K562 (cell line): ENCODE measurements around the gene CNTF. TPM values are rescaled to one million over a fixed set of nuclear protein-coding genes. Genes with fewer than 3 reads are reported as not detected.

Source experiments
- BCLAF1 ChIP-seq, 2 experiments: fragments of 450-650 bp in 1 of 2; IDR thresholded peaks; 2 replicates each; pipeline ENCODE4 v1.6.1; 2011 to 2017; ENCODE audit warnings: low read depth in 2 of 2, antibody characterized with exemption in 1 of 2, borderline replicate concordance in 1 of 2, low read length in 1 of 2, mild to moderate bottlenecking in 1 of 2, mixed read lengths in 1 of 2; ENCODE audit not compliant: control insufficient read depth in 1 of 2
- CBFA2T2 ChIP-seq: fragments of 450-650 bp; conservative IDR thresholded peaks from 2 replicates; pipeline ENCODE4 v1.6.1; 2017; ENCODE audit warnings: mild to moderate bottlenecking
- ELF4 ChIP-seq: fragments of 450-650 bp; formaldehyde crosslinking; IDR thresholded peaks from 2 replicates; pipeline ENCODE4 v1.4.0; 2022; ENCODE audit warnings: missing genetic modification characterization
- ETV1 ChIP-seq: fragments of 450-650 bp; conservative IDR thresholded peaks from 2 replicates; pipeline ENCODE4 v1.6.1; 2016; ENCODE audit warnings: missing genetic modification characterization, control low read depth, low read depth, missing compliant biosample characterization
- GATAD2B ChIP-seq: fragments of 450-650 bp; IDR thresholded peaks from 2 replicates; pipeline ENCODE4 v1.6.1; 2017; ENCODE audit warnings: mild to moderate bottlenecking, borderline replicate concordance
- HDAC1 ChIP-seq, 2 experiments: fragments of 450-650 bp; IDR thresholded peaks; 2 replicates each; pipeline ENCODE4 v1.6.1; 2016 to 2017; ENCODE audit warnings: inconsistent platforms in 1 of 2, mild to moderate bottlenecking in 1 of 2, moderate library complexity in 1 of 2
- NCOA6 ChIP-seq: fragments of 450-650 bp; IDR thresholded peaks from 2 replicates; pipeline ENCODE4 v1.6.1; 2017; ENCODE audit warnings: mild to moderate bottlenecking
- NEUROD1 ChIP-seq: fragments of 150-350 bp; IDR thresholded peaks from 2 replicates; pipeline ENCODE4 v1.6.1; 2014; ENCODE audit warnings: borderline replicate concordance, low read length, low read depth; ENCODE audit not compliant: partially characterized antibody
- YBX1 ChIP-seq: fragments of 450-650 bp; IDR thresholded peaks from 2 replicates; pipeline ENCODE4 v1.7.1; 2016; ENCODE audit warnings: mild to moderate bottlenecking
- ZNF699 ChIP-seq: fragments of 250-450 bp; sonication (Bioruptor Pico); IDR thresholded peaks from 2 replicates; pipeline ENCODE4 v1.8.0; 2021; ENCODE audit warnings: mild to moderate bottlenecking, moderate library complexity; ENCODE audit not compliant: insufficient replicate concordance
- polyA plus RNA-seq, 8 experiments: library from polyadenylated mRNA; depleted of rRNA in 4 of 8; stranded (reverse) in 5 of 8; unstranded in 3 of 8; fragments of >200 nt; fragmentation: Nextera tagmentation in 2 of 8; fragmentation: Illumina TruSeq in 1 of 8; extraction: Ambion mirVana in 2 of 8; extraction: Trizol in 1 of 8; gene quantifications; 2 replicates each; pipeline versions ENCODE4 v1.2.1 to v1.2.3, GENCODE V29; 2011 to 2014; ENCODE audit warnings: inconsistent platforms in 1 of 8, missing spikeins in 1 of 8
- total RNA-seq, 7 experiments: library from RNA; depleted of rRNA in 6 of 7; stranded (reverse); fragments of >200 nt in 6 of 7; fragmentation: Illumina TruSeq in 2 of 7; extraction: Trizol in 2 of 7; gene quantifications; 2 replicates each; pipeline versions ENCODE4 v1.2.1 to v1.2.3, GENCODE V29; 2011 to 2021; ENCODE audit warnings: low replicate concordance in 1 of 7
- TF ChIP-seq, protein P1 (sequence below): fragments of 450-650 bp; IDR thresholded peaks from 2 replicates; pipeline ENCODE4 v1.6.1; 2014; ENCODE audit warnings: low read depth, mild to moderate bottlenecking, moderate library complexity, borderline replicate concordance
- TF ChIP-seq, protein P2 (sequence below), 2 experiments: fragments of 450-650 bp; IDR thresholded peaks; 2 replicates each; pipeline ENCODE4 v1.6.1; 2018; ENCODE audit warnings: mild to moderate bottlenecking in 2 of 2, low read depth in 1 of 2; ENCODE audit not compliant: partially characterized antibody in 2 of 2

CNTF gene
- total and polyA plus RNA-seq, 9 of the 15 experiments (the other 6 are each of a cell fraction or from before 2014, with no cell fraction given) = 0.17 to 5.0 (median 2.3) TPM

- TF ChIP-seq NEUROD1 (peak; percentile 92), ZNF699 (CRISPR knock-in tag) (no peak), ELF4 (peak; percentile 74; the same call in 1 of the 2 replicates), GATAD2B (0 out of 2 replicates have a peak, but pooled peaks have one; percentile 18), YBX1 (no peak), ETV1 (peak; percentile 97), NCOA6 (no peak), BCLAF1 (IDR thresholded peaks at IDR 0.05; ENCODE audit: borderline replicate concordance in 1 of 2, control insufficient read depth in 1 of 2, low read depth in 2 of 2, low read length in 1 of 2) (0 out of 4 replicates have a peak, but pooled peaks of 1 of the 2 experiments have one; percentile 40), CBFA2T2 (peak; percentile 72), HDAC1 (IDR thresholded peaks at IDR 0.05) (peak; percentile 84 to 98; a peak in 3 of 4 replicates)
- TF ChIP-seq, protein P1, sequence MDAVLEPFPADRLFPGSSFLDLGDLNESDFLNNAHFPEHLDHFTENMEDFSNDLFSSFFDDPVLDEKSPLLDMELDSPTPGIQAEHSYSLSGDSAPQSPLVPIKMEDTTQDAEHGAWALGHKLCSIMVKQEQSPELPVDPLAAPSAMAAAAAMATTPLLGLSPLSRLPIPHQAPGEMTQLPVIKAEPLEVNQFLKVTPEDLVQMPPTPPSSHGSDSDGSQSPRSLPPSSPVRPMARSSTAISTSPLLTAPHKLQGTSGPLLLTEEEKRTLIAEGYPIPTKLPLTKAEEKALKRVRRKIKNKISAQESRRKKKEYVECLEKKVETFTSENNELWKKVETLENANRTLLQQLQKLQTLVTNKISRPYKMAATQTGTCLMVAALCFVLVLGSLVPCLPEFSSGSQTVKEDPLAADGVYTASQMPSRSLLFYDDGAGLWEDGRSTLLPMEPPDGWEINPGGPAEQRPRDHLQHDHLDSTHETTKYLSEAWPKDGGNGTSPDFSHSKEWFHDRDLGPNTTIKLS = peak; percentile 83
- TF ChIP-seq, protein P2, sequence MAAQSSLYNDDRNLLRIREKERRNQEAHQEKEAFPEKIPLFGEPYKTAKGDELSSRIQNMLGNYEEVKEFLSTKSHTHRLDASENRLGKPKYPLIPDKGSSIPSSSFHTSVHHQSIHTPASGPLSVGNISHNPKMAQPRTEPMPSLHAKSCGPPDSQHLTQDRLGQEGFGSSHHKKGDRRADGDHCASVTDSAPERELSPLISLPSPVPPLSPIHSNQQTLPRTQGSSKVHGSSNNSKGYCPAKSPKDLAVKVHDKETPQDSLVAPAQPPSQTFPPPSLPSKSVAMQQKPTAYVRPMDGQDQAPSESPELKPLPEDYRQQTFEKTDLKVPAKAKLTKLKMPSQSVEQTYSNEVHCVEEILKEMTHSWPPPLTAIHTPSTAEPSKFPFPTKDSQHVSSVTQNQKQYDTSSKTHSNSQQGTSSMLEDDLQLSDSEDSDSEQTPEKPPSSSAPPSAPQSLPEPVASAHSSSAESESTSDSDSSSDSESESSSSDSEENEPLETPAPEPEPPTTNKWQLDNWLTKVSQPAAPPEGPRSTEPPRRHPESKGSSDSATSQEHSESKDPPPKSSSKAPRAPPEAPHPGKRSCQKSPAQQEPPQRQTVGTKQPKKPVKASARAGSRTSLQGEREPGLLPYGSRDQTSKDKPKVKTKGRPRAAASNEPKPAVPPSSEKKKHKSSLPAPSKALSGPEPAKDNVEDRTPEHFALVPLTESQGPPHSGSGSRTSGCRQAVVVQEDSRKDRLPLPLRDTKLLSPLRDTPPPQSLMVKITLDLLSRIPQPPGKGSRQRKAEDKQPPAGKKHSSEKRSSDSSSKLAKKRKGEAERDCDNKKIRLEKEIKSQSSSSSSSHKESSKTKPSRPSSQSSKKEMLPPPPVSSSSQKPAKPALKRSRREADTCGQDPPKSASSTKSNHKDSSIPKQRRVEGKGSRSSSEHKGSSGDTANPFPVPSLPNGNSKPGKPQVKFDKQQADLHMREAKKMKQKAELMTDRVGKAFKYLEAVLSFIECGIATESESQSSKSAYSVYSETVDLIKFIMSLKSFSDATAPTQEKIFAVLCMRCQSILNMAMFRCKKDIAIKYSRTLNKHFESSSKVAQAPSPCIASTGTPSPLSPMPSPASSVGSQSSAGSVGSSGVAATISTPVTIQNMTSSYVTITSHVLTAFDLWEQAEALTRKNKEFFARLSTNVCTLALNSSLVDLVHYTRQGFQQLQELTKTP (IDR thresholded peaks at IDR 0.05; ENCODE audit: low read depth in 1 of 2, partially characterized antibody in 2 of 2) = peak in 1 of 2 experiments; percentile 91
These were observed 43.0 kb upstream of the CNTF start (continued) for GRCh38 chr11:58579192-58580129.
